H1 (cell line): ENCODE measurements around the gene NEDD4L.

Experiments
- GTF2F1 ChIP-seq: IDR thresholded peaks from 2 replicates; pipeline ENCODE4 v1.6.1; 2012; ENCODE audit warnings: low read depth, low read length, improper control_type of control experiment, borderline replicate concordance
- POLR2AphosphoS5 ChIP-seq: IDR thresholded peaks from 2 replicates; pipeline ENCODE4 v1.6.1; 2011; ENCODE audit warnings: low read depth, low read length
- SIN3A ChIP-seq, 2 experiments: IDR thresholded peaks in 1 of 2; conservative IDR thresholded peaks in 1 of 2; 2 replicates each; pipeline ENCODE4 v1.6.1; 2011 to 2012; ENCODE audit warnings: low read length in 2 of 2, improper control_type of control experiment in 1 of 2, low read depth in 1 of 2, mild to moderate bottlenecking in 1 of 2
- SP4 ChIP-seq: IDR thresholded peaks from 2 replicates; pipeline ENCODE4 v1.6.1; 2012; ENCODE audit warnings: low read length, inconsistent platforms
- TCF12 ChIP-seq: IDR thresholded peaks from 2 replicates; pipeline ENCODE4 v1.6.1; 2011; ENCODE audit warnings: low read depth, mild to moderate bottlenecking, low read length
- TEAD4 ChIP-seq: IDR thresholded peaks from 2 replicates; pipeline ENCODE4 v1.6.1; 2012; ENCODE audit warnings: low read depth, low read length, inconsistent platforms, mixed read lengths
- TF ChIP-seq, protein P1 (sequence below), 3 experiments: IDR thresholded peaks; 1 replicate in 2 of 3; 2 replicates in 1 of 3; pipeline versions ENCODE4 v1.5.1 to v1.6.1; 2011; ENCODE audit warnings: low read length in 3 of 3, mild to moderate bottlenecking in 3 of 3, inconsistent platforms in 2 of 3, low read depth in 1 of 3, moderate library complexity in 1 of 3; ENCODE audit not compliant: insufficient read depth in 1 of 3; ENCODE audit errors: control extremely low read depth in 1 of 3

DNA sequence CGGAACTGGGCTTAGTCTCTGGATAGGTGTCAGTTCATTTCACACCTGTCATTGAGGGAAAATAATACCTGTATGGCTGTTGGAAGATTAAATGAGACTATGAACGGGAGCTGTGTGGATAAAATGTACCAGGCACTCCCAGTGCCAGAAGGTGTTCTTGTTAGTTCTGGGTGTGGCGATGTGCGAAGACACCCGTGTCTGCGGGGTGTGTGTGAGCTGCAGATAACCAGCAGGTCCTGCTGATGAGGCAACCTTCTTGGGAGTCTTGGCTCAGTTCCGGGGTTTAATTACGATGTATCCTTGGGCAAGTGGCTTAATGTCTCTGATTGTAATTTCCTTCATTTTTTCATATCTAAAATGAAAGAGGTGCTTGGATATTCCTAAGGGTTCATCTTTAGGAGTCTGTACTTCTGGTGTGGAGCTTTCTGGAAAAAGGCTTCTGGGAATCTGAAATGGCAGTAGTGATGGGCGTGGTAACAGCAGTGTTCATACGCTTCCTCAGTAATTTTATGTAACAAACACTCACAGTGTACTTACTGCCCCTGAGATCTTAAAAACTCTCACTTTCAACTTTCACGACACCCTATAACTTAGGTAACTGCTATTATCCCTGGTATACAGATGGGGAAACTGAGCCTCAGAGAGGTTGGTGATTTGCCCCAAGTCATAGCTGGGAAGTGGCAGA, 35.0 kb downstream of the NEDD4L start:
- no peak for TF ChIP-seq SP4
- TF ChIP-seq, protein P1, sequence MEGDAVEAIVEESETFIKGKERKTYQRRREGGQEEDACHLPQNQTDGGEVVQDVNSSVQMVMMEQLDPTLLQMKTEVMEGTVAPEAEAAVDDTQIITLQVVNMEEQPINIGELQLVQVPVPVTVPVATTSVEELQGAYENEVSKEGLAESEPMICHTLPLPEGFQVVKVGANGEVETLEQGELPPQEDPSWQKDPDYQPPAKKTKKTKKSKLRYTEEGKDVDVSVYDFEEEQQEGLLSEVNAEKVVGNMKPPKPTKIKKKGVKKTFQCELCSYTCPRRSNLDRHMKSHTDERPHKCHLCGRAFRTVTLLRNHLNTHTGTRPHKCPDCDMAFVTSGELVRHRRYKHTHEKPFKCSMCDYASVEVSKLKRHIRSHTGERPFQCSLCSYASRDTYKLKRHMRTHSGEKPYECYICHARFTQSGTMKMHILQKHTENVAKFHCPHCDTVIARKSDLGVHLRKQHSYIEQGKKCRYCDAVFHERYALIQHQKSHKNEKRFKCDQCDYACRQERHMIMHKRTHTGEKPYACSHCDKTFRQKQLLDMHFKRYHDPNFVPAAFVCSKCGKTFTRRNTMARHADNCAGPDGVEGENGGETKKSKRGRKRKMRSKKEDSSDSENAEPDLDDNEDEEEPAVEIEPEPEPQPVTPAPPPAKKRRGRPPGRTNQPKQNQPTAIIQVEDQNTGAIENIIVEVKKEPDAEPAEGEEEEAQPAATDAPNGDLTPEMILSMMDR (IDR thresholded peaks at IDR 0.05; ENCODE audit: control extremely low read depth in 1 of 3, insufficient read depth in 1 of 3, low read depth in 1 of 3, low read length in 3 of 3): no peak
- no peak for TF ChIP-seq SIN3A (conservative IDR thresholded peaks at IDR 0.05 in 1 of 2, IDR thresholded peaks at IDR 0.05 in 1 of 2; ENCODE audit: low read depth in 1 of 2, low read length in 2 of 2)
- no peak for TF ChIP-seq TCF12
- TF ChIP-seq POLR2AphosphoS5: no peak
- TF ChIP-seq GTF2F1: no peak
- TF ChIP-seq TEAD4: no peak
